OCI-LY7 (cell line): ENCODE results near the gene BLNK. TPM values are rescaled to one million over a fixed set of nuclear protein-coding genes. Genes with fewer than 3 reads are reported as not detected.

ENCODE experiments used
- BruUV-seq: library from RNA; stranded (reverse); fragments of 400-500 nt; replicated peaks from 2 replicates; lab custom pipeline; 2021; lab: Mats Ljungman, UMichigan
- CTCF ChIA-PET: fragments of 300-600 bp; sonication (Branson Sonifier 250); formaldehyde crosslinking; loops from one replicate; lab custom pipeline; 2022; ENCODE audit warnings: antibody characterized with exemption; ENCODE audit not compliant: unreplicated experiment; lab: Charles Lee
- POLR2A ChIA-PET: fragments of 300-600 bp; sonication (Branson Sonifier 250); formaldehyde crosslinking; loops from one replicate; lab custom pipeline; 2022; ENCODE audit warnings: antibody characterized with exemption; lab: Charles Lee
- DNase-seq: peaks from one replicate; pipeline ENCODE4 v3.0.0-alpha.2; 2015; ENCODE audit warnings: low spot score
- H2AFZ ChIP-seq: fragments of 200-600 bp; sonication (generic), shearing (Covaris generic); 2 replicates; pipeline ENCODE4 v1.6.1; 2014; ENCODE audit warnings: mild to moderate bottlenecking, antibody characterized with exemption, low read length, moderate library complexity
- H3K27ac ChIP-seq: fragments of 200-600 bp; sonication (generic); 2 replicates; pipeline ENCODE4 v1.5.1; 2014; ENCODE audit warnings: mixed run types, low read depth, mild to moderate bottlenecking, moderate library complexity, low read length, inconsistent platforms; ENCODE audit not compliant: poor library complexity, severe bottlenecking
- H3K36me3 ChIP-seq: fragments of 200-600 bp; sonication (generic); 2 replicates; pipeline ENCODE4 v1.6.1; 2014; ENCODE audit warnings: mild to moderate bottlenecking, antibody characterized with exemption, low read length, moderate library complexity, mixed read lengths; ENCODE audit not compliant: insufficient read depth
- H3K4me1 ChIP-seq: fragments of 200-600 bp; sonication (generic); 2 replicates; pipeline ENCODE4 v1.5.1; 2014; ENCODE audit warnings: mild to moderate bottlenecking, low read length; ENCODE audit not compliant: insufficient read depth, poor library complexity, severe bottlenecking
- H3K4me2 ChIP-seq: fragments of 200-600 bp; sonication (generic); 2 replicates; pipeline ENCODE4 v1.6.1; 2014; ENCODE audit warnings: mild to moderate bottlenecking, low read length
- H3K4me3 ChIP-seq: fragments of 200-600 bp; sonication (generic); 2 replicates; pipeline ENCODE4 v1.5.1; 2014; ENCODE audit warnings: mild to moderate bottlenecking, low read depth, low read length; ENCODE audit not compliant: poor library complexity, severe bottlenecking
- H3K79me2 ChIP-seq: fragments of 200-600 bp; sonication (generic); 2 replicates; pipeline ENCODE4 v1.6.1; 2016; ENCODE audit warnings: low read depth, mild to moderate bottlenecking, low read length, moderate library complexity, mixed read lengths; ENCODE audit not compliant: insufficient read depth
- H3K9me2 ChIP-seq: fragments of 200-600 bp; sonication (generic); 2 replicates; pipeline ENCODE4 v1.6.1; 2016; ENCODE audit warnings: mild to moderate bottlenecking, low read length, mixed read lengths; ENCODE audit not compliant: insufficient read depth
- H3K9me3 ChIP-seq: fragments of 200-600 bp; sonication (generic); 2 replicates; pipeline ENCODE4 v1.6.1; 2014; ENCODE audit warnings: mild to moderate bottlenecking, mixed run types, low read length, mixed read lengths
- H4K20me1 ChIP-seq: fragments of 200-600 bp; sonication (generic); 2 replicates; pipeline ENCODE4 v1.6.1; 2014; ENCODE audit warnings: mild to moderate bottlenecking, antibody characterized with exemption, low read length, moderate library complexity, mixed read lengths; ENCODE audit not compliant: insufficient read depth
- EZH2phosphoT487 ChIP-seq: fragments of 200-600 bp; sonication (generic); IDR thresholded peaks from 2 replicates; pipeline ENCODE4 v1.6.1; 2018; ENCODE audit warnings: low read depth, borderline replicate concordance, mild to moderate bottlenecking, mixed run types, antibody characterized with exemption, low read length, moderate library complexity, mixed read lengths
- intact Hi-C: fragments of 100-400 bp; cut with micrococcal nuclease; formaldehyde crosslinking; loops from one replicate; pipeline ENCODE4 v1.10.0; 2022; ENCODE audit not compliant: unreplicated experiment
- total RNA-seq, 2 experiments: library from RNA; depleted of rRNA in 1 of 2; stranded (reverse); fragments of >200 nt in 1 of 2; shearing (Covaris generic) in 1 of 2; gene quantifications; 2 replicates each; pipeline ENCODE4 v1.2.3, GENCODE V29; 2014 to 2022
- TF ChIP-seq, protein P1 (sequence below): fragments of 200-600 bp; sonication (generic); conservative IDR thresholded peaks from 2 replicates; pipeline ENCODE4 v1.5.1; 2014; ENCODE audit warnings: mild to moderate bottlenecking, antibody characterized with exemption, low read length, moderate library complexity, mixed read lengths

The BLNK gene
- total RNA-seq, 2 experiments from 2014 or later = 113 to 201 TPM

- Histone ChIP-seq H3K79me2 (peaks cover 100% of the 10 kb centered on the region), H3K27ac (peak overlapping the region; percentile 26), H3K4me2 (peak overlapping the region; percentile 55)
Measured at GRCh38 chr10:96260014-96260413, 11.4 kb downstream of the BLNK start.

GRCh38 chr10:96259150-96259549 lies 12.2 kb downstream of the BLNK start:
- peaks cover 95% of the 10 kb centered on the region for H3K36me3 ChIP-seq
- peaks cover 18% of the 10 kb centered on the region; the same call in 1 of the 2 replicates for H4K20me1 ChIP-seq
- ChIA-PET POLR2A (interaction anchor here (1.6 to 5.1 kb wide), 2 partner anchors 8 to 12 kb away, joined by 3 to 44 read pairs; partner anchors contain the start of gene BLNK), CTCF (no interaction called here)
- H2AFZ ChIP-seq = no peak overlapping the region
- H3K27ac ChIP-seq = peak overlapping the region; percentile 26
- intact Hi-C loops = no loop called here
- no peak overlapping the region for H3K4me3 ChIP-seq
- no peak for DNase-seq
- peaks cover 98% of the 10 kb centered on the region for H3K79me2 ChIP-seq
- H3K9me3 ChIP-seq = no peaks in the 10 kb centered on the region
- H3K4me2 ChIP-seq = peak overlapping the region; percentile 55; the same call in 1 of the 2 replicates
- BruUV-seq = no TSS peak
- no peak for TF ChIP-seq EZH2phosphoT487
- TF ChIP-seq, protein P1, sequence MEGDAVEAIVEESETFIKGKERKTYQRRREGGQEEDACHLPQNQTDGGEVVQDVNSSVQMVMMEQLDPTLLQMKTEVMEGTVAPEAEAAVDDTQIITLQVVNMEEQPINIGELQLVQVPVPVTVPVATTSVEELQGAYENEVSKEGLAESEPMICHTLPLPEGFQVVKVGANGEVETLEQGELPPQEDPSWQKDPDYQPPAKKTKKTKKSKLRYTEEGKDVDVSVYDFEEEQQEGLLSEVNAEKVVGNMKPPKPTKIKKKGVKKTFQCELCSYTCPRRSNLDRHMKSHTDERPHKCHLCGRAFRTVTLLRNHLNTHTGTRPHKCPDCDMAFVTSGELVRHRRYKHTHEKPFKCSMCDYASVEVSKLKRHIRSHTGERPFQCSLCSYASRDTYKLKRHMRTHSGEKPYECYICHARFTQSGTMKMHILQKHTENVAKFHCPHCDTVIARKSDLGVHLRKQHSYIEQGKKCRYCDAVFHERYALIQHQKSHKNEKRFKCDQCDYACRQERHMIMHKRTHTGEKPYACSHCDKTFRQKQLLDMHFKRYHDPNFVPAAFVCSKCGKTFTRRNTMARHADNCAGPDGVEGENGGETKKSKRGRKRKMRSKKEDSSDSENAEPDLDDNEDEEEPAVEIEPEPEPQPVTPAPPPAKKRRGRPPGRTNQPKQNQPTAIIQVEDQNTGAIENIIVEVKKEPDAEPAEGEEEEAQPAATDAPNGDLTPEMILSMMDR = no peak
- H3K4me1 ChIP-seq = peaks cover 88% of the 10 kb centered on the region
- H3K9me2 ChIP-seq = no peaks in the 10 kb centered on the region

More at GRCh38 chr10:96260014-96260413, 11.4 kb downstream of the BLNK start:
- Histone ChIP-seq H4K20me1 (peaks cover 18% of the 10 kb centered on the region; the same call in 1 of the 2 replicates), H3K9me3 (no peaks in the 10 kb centered on the region), H3K4me1 (peaks cover 97% of the 10 kb centered on the region), H3K4me3 (no peak overlapping the region), H3K36me3 (peaks cover 95% of the 10 kb centered on the region), H3K9me2 (no peaks in the 10 kb centered on the region), H2AFZ (no peak overlapping the region)
- POLR2A ChIA-PET = interaction anchor here (0.6 to 5.1 kb wide), 3 partner anchors 9 to 21 kb away, joined by 3 to 44 read pairs (median 3); partner anchors contain the start of gene BLNK
- BruUV-seq = no TSS peak
- intact Hi-C loops = no loop called here
- TF ChIP-seq EZH2phosphoT487 = no peak
- TF ChIP-seq, protein P1 = no peak
- peak; percentile 44 for DNase-seq
- CTCF ChIA-PET = no interaction called here

- peak overlapping the region; percentile 32 for H3K4me3 ChIP-seq
- H3K9me3 ChIP-seq = no peaks in the 10 kb centered on the region
- peak overlapping the region; percentile 55 for H3K4me2 ChIP-seq
- TF ChIP-seq, protein P1 = no peak
- TF ChIP-seq EZH2phosphoT487 = no peak
- H4K20me1 ChIP-seq = peaks cover 7% of the 10 kb centered on the region; the same call in 1 of the 2 replicates
- peaks cover 92% of the 10 kb centered on the region for H3K36me3 ChIP-seq
- no peaks in the 10 kb centered on the region for H3K9me2 ChIP-seq
- peak overlapping the region; percentile 54 for H3K27ac ChIP-seq
- no peak for DNase-seq
- ChIA-PET POLR2A (interaction anchor here (0.5 to 5.1 kb wide), 3 partner anchors 13 to 23 kb away, joined by 3 to 44 read pairs (median 3); partner anchors contain the start of gene BLNK), CTCF (no interaction called here)
- peaks cover 98% of the 10 kb centered on the region for H3K79me2 ChIP-seq
- peaks cover 81% of the 10 kb centered on the region for H3K4me1 ChIP-seq
- no TSS peak for BruUV-seq
- intact Hi-C loops = no loop called here
- no peak overlapping the region for H2AFZ ChIP-seq
Measured at GRCh38 chr10:96257944-96258343, 13.4 kb downstream of the BLNK start.
